ENCODE results near the gene C6orf136. TPM values are rescaled to one million over a fixed set of nuclear protein-coding genes. Genes with fewer than 3 reads are reported as not detected.
A peak's percentile ranks its signal among the peaks of the same experiment; 100 is the strongest.

Gene C6orf136
- total and polyA plus RNA-seq, 9 of the 15 experiments (the other 6 are each of a cell fraction or from before 2014, with no cell fraction given), result 14.1 to 63.1 (median 18.4) TPM

DNA sequence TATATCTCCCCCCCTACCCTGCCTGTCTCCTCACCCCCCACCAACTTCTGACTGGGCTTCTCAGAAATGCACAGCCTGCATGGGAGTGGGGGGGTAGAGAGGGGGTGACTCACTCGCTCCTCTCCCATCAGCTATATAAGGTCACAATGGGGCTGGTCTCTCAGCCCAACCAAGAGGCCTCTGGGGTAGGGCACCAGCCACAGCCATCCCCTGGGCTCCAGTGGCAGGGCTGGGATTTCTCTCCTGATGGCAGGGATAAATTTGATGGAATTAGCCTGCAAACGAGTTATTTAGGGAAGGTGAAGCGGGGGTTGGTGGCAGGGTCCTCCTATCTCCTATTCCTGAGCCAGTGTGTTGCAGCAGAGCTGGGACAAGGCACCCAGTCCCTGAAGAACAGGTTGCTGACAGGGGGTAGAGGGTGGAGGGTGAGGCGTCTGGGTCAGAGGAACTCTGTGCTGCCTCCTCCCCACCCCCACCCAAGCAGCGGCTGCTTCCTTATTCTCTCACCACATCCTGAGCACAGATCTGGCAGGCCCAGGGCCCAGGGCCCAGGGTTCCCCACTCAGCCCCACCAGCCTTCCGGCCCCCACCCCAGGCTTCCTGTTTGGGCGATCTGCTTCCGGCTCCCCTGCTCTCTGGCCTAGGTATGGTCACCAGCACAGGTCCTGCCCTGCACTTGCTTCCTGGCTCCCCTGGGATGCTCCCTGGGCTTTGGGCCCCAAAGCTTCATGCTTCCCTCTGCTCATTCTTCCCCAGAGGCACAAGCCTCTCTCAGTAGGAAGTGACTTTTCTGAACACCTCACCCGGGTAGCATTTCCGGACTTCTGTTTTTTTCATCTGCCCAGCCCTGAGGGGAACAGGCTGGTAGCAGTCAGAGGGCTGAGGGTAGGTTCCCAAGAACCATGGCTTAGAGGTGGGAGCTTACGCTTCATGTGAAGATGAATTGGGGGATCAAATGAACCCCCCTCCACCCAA, 35.5 kb downstream of the C6orf136 start (continued):
- 0 out of 2 replicates have a peak, but pooled peaks have one; percentile 45 for TF ChIP-seq RHOXF2B (CRISPR knock-in tag; conservative IDR thresholded peaks at IDR 0.05)
- TF ChIP-seq STAT5A (IDR thresholded peaks at IDR 0.05; ENCODE audit: borderline replicate concordance, low read length), result peak; percentile 80; the same call in 1 of the 2 replicates
- TF ChIP-seq YBX1 (IDR thresholded peaks at IDR 0.05), result no peak
- 0 out of 2 replicates have a peak, but pooled peaks have one; percentile 7 for TF ChIP-seq BCOR (IDR thresholded peaks at IDR 0.05)
- TF ChIP-seq RB1 (IDR thresholded peaks at IDR 0.05; ENCODE audit: low read depth), result 0 out of 2 replicates have a peak, but pooled peaks have one; percentile 22
- TF ChIP-seq SRSF3 (IDR thresholded peaks at IDR 0.05; ENCODE audit: insufficient read depth, low read length), result no peak
- TF ChIP-seq CBFB (CRISPR knock-in tag; IDR thresholded peaks at IDR 0.05), result no peak
- no peak for TF ChIP-seq NCOA6 (IDR thresholded peaks at IDR 0.05)
- TF ChIP-seq XRCC4 (IDR thresholded peaks at IDR 0.05; ENCODE audit: extremely low read depth, insufficient read depth, insufficient read length), result no peak
- no peak for TF ChIP-seq CBX2 (IDR thresholded peaks at IDR 0.05; ENCODE audit: insufficient read depth, low read length, poor library complexity, severe bottlenecking)
- TF ChIP-seq CTBP1 (IDR thresholded peaks at IDR 0.05; ENCODE audit: borderline replicate concordance), result peak; percentile 75; the same call in 1 of the 2 replicates
- TF ChIP-seq RFX1 (IDR thresholded peaks at IDR 0.05), result no peak
- peak; percentile 86 for TF ChIP-seq SMARCA4 (IDR thresholded peaks at IDR 0.05)
- no peak for TF ChIP-seq ZNF41 (CRISPR knock-in tag; conservative IDR thresholded peaks at IDR 0.05)
- peak; percentile 48; the same call in 1 of the 2 replicates for TF ChIP-seq SP1 (CRISPR knock-in tag; IDR thresholded peaks at IDR 0.05)
- TF ChIP-seq, protein P1, sequence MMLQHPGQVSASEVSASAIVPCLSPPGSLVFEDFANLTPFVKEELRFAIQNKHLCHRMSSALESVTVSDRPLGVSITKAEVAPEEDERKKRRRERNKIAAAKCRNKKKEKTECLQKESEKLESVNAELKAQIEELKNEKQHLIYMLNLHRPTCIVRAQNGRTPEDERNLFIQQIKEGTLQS (IDR thresholded peaks at IDR 0.05), result peak; percentile 98
- TF ChIP-seq, protein P1 (CRISPR knock-in tag; conservative IDR thresholded peaks at IDR 0.05), result peak; percentile 80
- TF ChIP-seq, protein P2, sequence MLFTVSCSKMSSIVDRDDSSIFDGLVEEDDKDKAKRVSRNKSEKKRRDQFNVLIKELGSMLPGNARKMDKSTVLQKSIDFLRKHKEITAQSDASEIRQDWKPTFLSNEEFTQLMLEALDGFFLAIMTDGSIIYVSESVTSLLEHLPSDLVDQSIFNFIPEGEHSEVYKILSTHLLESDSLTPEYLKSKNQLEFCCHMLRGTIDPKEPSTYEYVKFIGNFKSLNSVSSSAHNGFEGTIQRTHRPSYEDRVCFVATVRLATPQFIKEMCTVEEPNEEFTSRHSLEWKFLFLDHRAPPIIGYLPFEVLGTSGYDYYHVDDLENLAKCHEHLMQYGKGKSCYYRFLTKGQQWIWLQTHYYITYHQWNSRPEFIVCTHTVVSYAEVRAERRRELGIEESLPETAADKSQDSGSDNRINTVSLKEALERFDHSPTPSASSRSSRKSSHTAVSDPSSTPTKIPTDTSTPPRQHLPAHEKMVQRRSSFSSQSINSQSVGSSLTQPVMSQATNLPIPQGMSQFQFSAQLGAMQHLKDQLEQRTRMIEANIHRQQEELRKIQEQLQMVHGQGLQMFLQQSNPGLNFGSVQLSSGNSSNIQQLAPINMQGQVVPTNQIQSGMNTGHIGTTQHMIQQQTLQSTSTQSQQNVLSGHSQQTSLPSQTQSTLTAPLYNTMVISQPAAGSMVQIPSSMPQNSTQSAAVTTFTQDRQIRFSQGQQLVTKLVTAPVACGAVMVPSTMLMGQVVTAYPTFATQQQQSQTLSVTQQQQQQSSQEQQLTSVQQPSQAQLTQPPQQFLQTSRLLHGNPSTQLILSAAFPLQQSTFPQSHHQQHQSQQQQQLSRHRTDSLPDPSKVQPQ (CRISPR knock-in tag; IDR thresholded peaks at IDR 0.05; ENCODE audit: borderline replicate concordance), result no peak
- no peak for TF ChIP-seq TAF15 (IDR thresholded peaks at IDR 0.05; ENCODE audit: low read depth, low read length)
- peak; percentile 28; the same call in 1 of the 2 replicates for TF ChIP-seq NFE2 (IDR thresholded peaks at IDR 0.05; ENCODE audit: low read depth)
- peak; percentile 44 for TF ChIP-seq PHF20 (IDR thresholded peaks at IDR 0.05; ENCODE audit: partially characterized antibody)
- TF ChIP-seq, protein P3, sequence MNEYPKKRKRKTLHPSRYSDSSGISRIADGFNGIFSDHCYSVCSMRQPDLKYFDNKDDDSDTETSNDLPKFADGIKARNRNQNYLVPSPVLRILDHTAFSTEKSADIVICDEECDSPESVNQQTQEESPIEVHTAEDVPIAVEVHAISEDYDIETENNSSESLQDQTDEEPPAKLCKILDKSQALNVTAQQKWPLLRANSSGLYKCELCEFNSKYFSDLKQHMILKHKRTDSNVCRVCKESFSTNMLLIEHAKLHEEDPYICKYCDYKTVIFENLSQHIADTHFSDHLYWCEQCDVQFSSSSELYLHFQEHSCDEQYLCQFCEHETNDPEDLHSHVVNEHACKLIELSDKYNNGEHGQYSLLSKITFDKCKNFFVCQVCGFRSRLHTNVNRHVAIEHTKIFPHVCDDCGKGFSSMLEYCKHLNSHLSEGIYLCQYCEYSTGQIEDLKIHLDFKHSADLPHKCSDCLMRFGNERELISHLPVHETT (CRISPR knock-in tag; conservative IDR thresholded peaks at IDR 0.05 in 1 of 2, IDR thresholded peaks at IDR 0.05 in 1 of 2), result no peak
- no peak for TF ChIP-seq FOXP1 (CRISPR knock-in tag; IDR thresholded peaks at IDR 0.05)
- TF ChIP-seq POLR2G (IDR thresholded peaks at IDR 0.05; ENCODE audit: low read depth, low read length), result peak; percentile 86
- TF ChIP-seq ZNF75A (CRISPR knock-in tag; IDR thresholded peaks at IDR 0.05), result no peak

All from K562 (cell line).